ENCODE measurements around the gene EGFL6.

DNA sequence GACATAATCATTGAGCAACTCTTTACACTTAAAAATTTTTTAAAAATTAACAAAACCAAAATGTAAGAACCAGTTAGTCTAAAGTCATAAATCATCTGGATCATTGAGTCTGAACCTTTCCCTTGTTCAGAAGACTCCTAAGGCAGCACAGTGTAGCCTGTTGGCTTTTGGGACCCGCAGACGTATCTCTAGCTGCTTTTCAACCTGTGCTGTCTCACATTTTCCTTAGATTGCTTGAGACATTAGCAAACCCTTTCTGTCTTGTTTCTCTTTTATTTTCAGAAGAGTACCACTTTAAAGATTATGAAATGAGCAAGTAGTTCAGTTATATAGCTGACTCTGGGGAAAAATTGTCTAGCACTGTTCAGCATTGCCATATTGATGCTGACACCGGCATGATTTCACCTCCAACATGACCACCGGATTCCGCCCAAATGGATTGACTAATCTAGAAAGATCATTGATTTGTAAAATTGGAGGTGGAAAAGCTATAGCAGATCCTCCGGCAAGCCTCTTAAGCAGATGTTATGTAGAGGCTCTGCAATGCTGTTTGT lies 92.4 kb downstream of the EGFL6 start:
- TF ChIP-seq CTCF (IDR thresholded peaks at IDR 0.05; ENCODE audit: poor library complexity) = no peak
- no peak for TF ChIP-seq EZH2 (IDR thresholded peaks at IDR 0.05; ENCODE audit: borderline replicate concordance)
- no peak for TF ChIP-seq EZH2phosphoT487 (IDR thresholded peaks at IDR 0.05; ENCODE audit: low read depth, severe bottlenecking, unreplicated experiment)

Data from hepatocyte (in vitro differentiated cells).